Ovary (tissue), 9 donors: ENCODE data around the gene TPM3. TPM values are rescaled to one million over a fixed set of nuclear protein-coding genes. Genes with fewer than 3 reads are reported as not detected.
"Not testable (repeated sequence)": the region's sequence is repeated elsewhere in the genome, so short reads cannot be mapped to it uniquely, and the experiment has no call there.

ENCODE experiments used
- DNase-seq, 5 donors: peaks; one replicate each; pipeline ENCODE4 v3.0.0-alpha.2; 2019 to 2020
- H3K27ac ChIP-seq, 2 donors: fragments of 200-600 bp; one replicate each; pipeline versions ENCODE4 v1.5.1 to v1.8.0; 2019 to 2022
- H3K27me3 ChIP-seq: fragments of 200-600 bp; one replicate; pipeline ENCODE4 v1.8.0; 2022
- H3K36me3 ChIP-seq: fragments of 200-600 bp; sonication (generic); one replicate; pipeline ENCODE4 v1.5.1; 2019
- H3K4me1 ChIP-seq: one replicate; pipeline ENCODE4 v1.8.1; 2013; ENCODE audit warnings: mild to moderate bottlenecking, moderate library complexity; ENCODE audit not compliant: insufficient read depth
- H3K4me3 ChIP-seq: fragments of 200-600 bp; sonication (generic); one replicate; pipeline ENCODE4 v1.5.1; 2017
- H3K9me3 ChIP-seq, 2 donors: fragments of 200-600 bp in 1 of 2; sonication (generic) in 1 of 2; one replicate each; pipeline versions ENCODE4 v1.5.1 to v1.8.1; 2013 to 2019; ENCODE audit warnings: mild to moderate bottlenecking in 1 of 2, moderate library complexity in 1 of 2
- EP300 ChIP-seq: sonication (generic); formaldehyde crosslinking; IDR thresholded peaks from one replicate; pipeline ENCODE4 v1.6.1; 2017; ENCODE audit warnings: antibody characterized with exemption
- POLR2A ChIP-seq: fragments of 450-650 bp; IDR thresholded peaks from one replicate; pipeline ENCODE4 v1.6.1; 2017; ENCODE audit warnings: antibody characterized with exemption, mild to moderate bottlenecking, moderate library complexity
- WGBS, 3 donors: extraction: QIAGEN DNeasy Blood & Tissue Kit in 1 of 3; methylation state at CpG; one replicate each; pipeline versions ENCODE4 v1.1.5 to v1.1.7; 2013 to 2017; 5-methylcytosine and 5-hydroxymethylcytosine counted together
- intact Hi-C, 4 donors: fragments of 100-400 bp; cut with DNase I; formaldehyde crosslinking; loops; one replicate each; pipeline versions ENCODE4 v1.11.0 to v1.15.1; 2022 to 2023
- polyA plus RNA-seq, 2 donors: library from polyadenylated mRNA; stranded (reverse); fragments of 200-250 nt in 1 of 2; fragments of 350-450 nt in 1 of 2; fragmentation: Illumina TruSeq in 1 of 2; extraction: RNeasy Lipid Tissue Mini Kit (QIAGEN cat#74804) in 1 of 2; gene quantifications; one replicate each; pipeline ENCODE4 v1.2.3, GENCODE V29; 2013 to 2014
- total RNA-seq, 7 donors: library from RNA; depleted of rRNA in 2 of 7; stranded (reverse); fragments of >200 nt in 2 of 7; fragmentation: NEBNext Ultra II Directional in 3 of 7; extraction: Animal tissue kit (Norgen Biotek cat#: 25700) in 3 of 7; gene quantifications; one replicate each; pipeline versions ENCODE4 v1.1.0 to v1.2.4, GENCODE V29; 2016 to 2023
- TF ChIP-seq, protein P1 (sequence below), 3 donors: fragments of 450-650 bp in 2 of 3; fragments of 200-600 bp in 1 of 3; IDR thresholded peaks; one replicate each; pipeline versions ENCODE4 v1.5.1 to v1.8.0; 2016 to 2022; ENCODE audit warnings: antibody characterized with exemption in 3 of 3, mild to moderate bottlenecking in 1 of 3
- donor health status: DM: no; HTN: no; CAD: no; lungs with moderate emphysema.
- donor health status: DM: no; HTN: no; CAD: no.
- donor health status: Bipolar disorder and iron deficiency.
- donor health status: DM: yes; HTN: yes; CAD: no.
- donor health status: DM: no; HTN: no; CAD: no.
- donor health status: DM: yes; HTN: yes; CAD: no.

The TPM3 gene
- total and polyA plus RNA-seq, 9 donors, result 78.0 to 316 (median 120) TPM

DNA sequence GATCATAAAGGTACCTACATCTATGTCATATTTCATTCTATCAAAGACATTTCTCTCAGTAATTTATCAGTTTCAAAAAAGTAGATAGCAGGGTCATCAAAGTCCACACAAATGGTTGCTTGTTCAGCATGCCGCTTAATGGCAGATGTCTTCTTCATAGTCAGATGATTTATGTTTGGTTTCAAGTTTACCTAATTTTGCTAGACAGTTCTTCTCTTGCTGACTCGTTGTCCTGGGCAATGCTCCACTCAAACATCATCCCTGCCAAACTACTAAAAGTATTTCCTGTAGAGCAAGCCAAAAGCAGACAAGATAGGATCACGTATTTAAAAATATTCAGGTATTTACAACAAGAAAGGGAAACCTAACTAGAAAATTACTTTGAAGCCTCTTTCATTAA, 50.7 kb downstream of the TPM3 start:
- Histone ChIP-seq H3K36me3 (no peaks in the 10 kb centered on the region), H3K9me3 (no peaks in the 10 kb centered on the region), H3K4me1 (no peaks in the 10 kb centered on the region), H3K4me3 (no peak overlapping the region), H3K27me3 (no peaks in the 10 kb centered on the region), H3K27ac (no peak overlapping the region)
- no peak for DNase-seq
- intact Hi-C loops, result no loop called here
- TF ChIP-seq EP300, result no peak
- TF ChIP-seq, protein P1, sequence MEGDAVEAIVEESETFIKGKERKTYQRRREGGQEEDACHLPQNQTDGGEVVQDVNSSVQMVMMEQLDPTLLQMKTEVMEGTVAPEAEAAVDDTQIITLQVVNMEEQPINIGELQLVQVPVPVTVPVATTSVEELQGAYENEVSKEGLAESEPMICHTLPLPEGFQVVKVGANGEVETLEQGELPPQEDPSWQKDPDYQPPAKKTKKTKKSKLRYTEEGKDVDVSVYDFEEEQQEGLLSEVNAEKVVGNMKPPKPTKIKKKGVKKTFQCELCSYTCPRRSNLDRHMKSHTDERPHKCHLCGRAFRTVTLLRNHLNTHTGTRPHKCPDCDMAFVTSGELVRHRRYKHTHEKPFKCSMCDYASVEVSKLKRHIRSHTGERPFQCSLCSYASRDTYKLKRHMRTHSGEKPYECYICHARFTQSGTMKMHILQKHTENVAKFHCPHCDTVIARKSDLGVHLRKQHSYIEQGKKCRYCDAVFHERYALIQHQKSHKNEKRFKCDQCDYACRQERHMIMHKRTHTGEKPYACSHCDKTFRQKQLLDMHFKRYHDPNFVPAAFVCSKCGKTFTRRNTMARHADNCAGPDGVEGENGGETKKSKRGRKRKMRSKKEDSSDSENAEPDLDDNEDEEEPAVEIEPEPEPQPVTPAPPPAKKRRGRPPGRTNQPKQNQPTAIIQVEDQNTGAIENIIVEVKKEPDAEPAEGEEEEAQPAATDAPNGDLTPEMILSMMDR (IDR thresholded peaks at IDR 0.05), result no peak
- TF ChIP-seq POLR2A, result no peak
- WGBS, 3 donors, result 15% methylated on average over 3 of the region's 3 CpGs

DNA sequence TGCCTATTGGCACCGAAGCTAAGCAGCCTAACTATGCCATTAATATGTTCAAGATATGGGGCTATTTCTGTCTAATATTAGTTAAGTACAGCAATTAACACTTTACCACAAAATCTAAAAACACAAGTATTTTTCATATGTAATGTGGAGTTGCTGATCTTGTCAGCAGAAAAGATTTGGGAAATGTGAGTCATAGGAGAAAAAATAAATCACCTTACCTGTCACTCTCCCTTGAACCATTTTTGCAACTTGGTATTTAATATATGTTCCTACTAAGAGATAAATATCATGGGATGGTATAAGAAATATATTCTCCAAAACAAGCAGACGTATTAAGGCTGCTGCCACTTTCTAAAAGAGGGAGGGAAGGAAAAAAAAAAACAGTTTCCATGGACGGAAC, 54.0 kb downstream of the TPM3 start:
- Histone ChIP-seq H3K4me3 (no peak overlapping the region), H3K36me3 (no peaks in the 10 kb centered on the region), H3K27ac (no peak overlapping the region), H3K9me3 (no peaks in the 10 kb centered on the region), H3K4me1 (no peaks in the 10 kb centered on the region), H3K27me3 (no peaks in the 10 kb centered on the region)
- TF ChIP-seq POLR2A, result no peak
- TF ChIP-seq, protein P1 (IDR thresholded peaks at IDR 0.05), result no peak
- no peak for TF ChIP-seq EP300
- 63 to 75% (median 70%) methylated on average over 3 of the region's 3 CpGs for WGBS, 3 donors
- intact Hi-C loops, result no loop called here
- DNase-seq, result no peak

DNA sequence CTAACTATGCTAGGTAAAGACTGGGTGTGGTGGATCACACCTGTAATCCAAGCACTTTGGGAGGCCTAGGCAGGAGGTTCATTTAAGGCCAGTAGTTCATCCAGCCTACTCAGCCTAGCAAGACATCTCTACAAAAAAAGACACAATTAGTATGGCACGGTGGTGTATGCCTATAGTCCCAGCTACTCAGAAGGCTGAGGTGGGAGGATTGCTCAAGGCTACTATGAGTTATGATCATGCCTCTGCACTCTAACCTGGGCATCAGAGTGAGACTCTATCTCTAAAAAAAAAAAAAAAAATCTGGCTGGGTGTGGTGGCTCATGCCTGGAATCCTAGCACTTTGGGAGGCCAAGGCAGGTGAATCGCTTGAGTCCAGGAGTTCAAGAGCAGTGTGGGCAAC, 58.6 kb downstream of the TPM3 start:
- 78 to 92% (median 87%) methylated on average over 2 of the region's 2 CpGs for WGBS, 3 donors
- intact Hi-C loops, result no loop called here

DNA sequence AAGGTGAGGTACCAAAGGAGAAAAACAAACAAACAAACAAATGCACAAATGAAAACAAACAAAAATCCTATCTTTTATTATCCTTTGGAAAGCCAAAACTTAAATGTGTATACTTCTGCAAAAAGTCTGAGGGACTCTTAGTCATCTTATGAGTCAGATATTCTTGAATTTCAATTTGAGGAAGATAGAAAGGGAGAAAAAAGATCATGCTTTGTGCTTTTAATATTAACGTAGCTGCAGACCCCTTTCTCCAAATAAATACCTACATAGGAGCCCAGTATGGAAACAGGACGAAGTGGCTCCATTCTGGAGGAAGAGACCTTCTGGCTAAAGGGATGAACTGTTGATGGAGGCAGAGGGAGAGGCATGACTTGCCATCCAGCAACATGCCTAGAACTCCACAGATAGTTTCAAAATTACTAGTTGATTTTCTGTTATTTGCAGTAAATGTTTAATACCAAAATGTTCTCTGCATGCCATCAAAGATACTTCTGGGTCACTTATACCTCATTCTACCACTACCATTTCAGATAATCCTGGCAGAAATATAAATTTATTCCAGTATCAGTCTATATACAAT, 62.4 kb downstream of the TPM3 start:
- no peak overlapping the region for H3K4me3 ChIP-seq
- WGBS, 3 donors, result 49 to 55% (median 54%) methylated on average over 2 of the region's 2 CpGs
- H3K27me3 ChIP-seq, result no peaks in the 10 kb centered on the region

More for the DNA sequence above, 58.6 kb downstream of the TPM3 start:
- Histone ChIP-seq H3K4me1 (no peaks in the 10 kb centered on the region), H3K4me3 (no peak overlapping the region), H3K9me3 (no peaks in the 10 kb centered on the region), H3K27ac (no peak overlapping the region), H3K27me3 (no peaks in the 10 kb centered on the region), H3K36me3 (no peaks in the 10 kb centered on the region)
- DNase-seq, result no peak
- no peak for TF ChIP-seq POLR2A
- no peak for TF ChIP-seq EP300
- TF ChIP-seq, protein P1 (IDR thresholded peaks at IDR 0.05), result no peak

DNA sequence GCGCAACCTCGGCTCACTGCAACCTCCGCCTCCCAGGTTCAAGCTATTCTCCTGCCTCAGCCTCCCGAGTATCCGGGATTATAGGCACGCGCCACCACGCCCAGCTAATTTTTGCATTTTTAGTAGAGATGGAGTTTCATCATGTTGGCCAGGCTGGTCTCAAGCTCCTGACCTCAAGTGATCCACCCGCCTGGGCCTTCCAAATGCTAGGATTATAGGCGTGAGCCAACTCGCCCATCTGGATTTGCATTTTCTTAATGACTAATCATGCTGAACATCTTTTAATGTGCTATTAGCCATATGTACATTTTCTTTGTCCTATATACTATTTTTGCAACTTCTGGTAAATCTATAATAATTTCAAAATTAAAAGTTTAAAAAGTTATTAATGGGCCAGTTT, 68.7 kb downstream of the TPM3 start:
- H3K27ac ChIP-seq, H3K27me3 ChIP-seq, H3K36me3 ChIP-seq, intact Hi-C loops, H3K4me1 ChIP-seq, H3K9me3 ChIP-seq, H3K4me3 ChIP-seq, DNase-seq: not testable (repeated sequence)
- 93 to 95% (median 94%) methylated on average over 11 of the region's 11 CpGs for WGBS, 3 donors

More for the DNA sequence above, 62.4 kb downstream of the TPM3 start:
- intact Hi-C loops, result no loop called here
- no peak overlapping the region for H3K27ac ChIP-seq
- TF ChIP-seq, protein P1 (IDR thresholded peaks at IDR 0.05), result no peak
- TF ChIP-seq EP300 (no peak), POLR2A (no peak)
- no peaks in the 10 kb centered on the region for H3K36me3 ChIP-seq
- no peaks in the 10 kb centered on the region for H3K4me1 ChIP-seq
- no peak for DNase-seq
- no peaks in the 10 kb centered on the region for H3K9me3 ChIP-seq
